ENCODE results near the gene ALPG.

DNA sequence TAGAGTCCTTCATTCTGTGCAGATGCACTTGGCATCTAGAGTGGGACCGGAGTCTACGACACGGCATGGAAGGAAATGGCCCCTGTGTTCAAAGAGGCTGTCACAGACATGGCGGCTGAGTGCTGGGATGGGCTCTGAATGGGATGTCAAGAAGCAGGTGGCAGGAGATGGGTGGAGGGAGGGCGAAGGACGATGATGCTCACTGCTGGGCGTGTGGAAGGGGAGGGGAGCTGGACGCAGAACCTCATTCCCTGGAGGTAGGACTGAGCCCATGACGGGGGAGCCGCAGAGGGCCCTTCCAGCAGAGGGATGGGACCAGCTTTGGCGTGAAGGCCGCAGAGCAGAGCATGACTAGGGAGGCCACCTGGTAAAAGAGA lies 30.5 kb downstream of the ALPG start:
- TF ChIP-seq EZH2 (IDR thresholded peaks at IDR 0.05; ENCODE audit: borderline replicate concordance, low read depth, low read length, severe bottlenecking) = no peak
- no peak for TF ChIP-seq POLR2A (IDR thresholded peaks at IDR 0.05; ENCODE audit: low read depth, low read length)

All from endothelial cell of umbilical vein (primary cell).